GM20431 (cell line): ENCODE results near the gene KMO.

Experiments
- in situ Hi-C: fragments of 300-500 bp; cut with MseI, MboI; formaldehyde crosslinking; loops from one replicate; pipeline ENCODE4 v1.15.0; 2020; ENCODE audit warnings: low sequenced_read_pairs; ENCODE audit not compliant: unreplicated experiment

Gene KMO

DNA sequence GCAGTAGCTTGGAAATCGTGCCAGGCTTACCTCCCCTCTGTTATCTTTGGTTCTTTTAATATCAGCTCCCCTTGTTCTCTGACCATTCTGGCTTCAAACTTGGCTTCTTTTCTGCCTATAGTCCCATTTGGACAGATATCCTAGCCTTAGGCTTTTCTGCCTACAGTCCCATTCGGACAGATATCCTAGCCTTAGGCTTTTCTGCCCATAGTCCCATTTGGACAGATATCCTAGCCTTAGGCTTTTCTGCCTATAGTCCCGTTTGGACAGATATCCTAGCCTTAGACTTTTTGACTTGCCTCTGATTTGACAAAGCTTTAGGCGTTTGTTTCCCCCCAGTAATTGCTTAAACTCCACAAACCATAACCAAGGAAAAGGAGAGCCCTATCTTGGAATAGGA, 82.4 kb downstream of the KMO start:
- in situ Hi-C loops, result loop anchor here (25.0 kb wide), 2 partner anchors 223 to 373 kb away; partner anchors contain the start of genes EXO1 and MAP1LC3C

DNA sequence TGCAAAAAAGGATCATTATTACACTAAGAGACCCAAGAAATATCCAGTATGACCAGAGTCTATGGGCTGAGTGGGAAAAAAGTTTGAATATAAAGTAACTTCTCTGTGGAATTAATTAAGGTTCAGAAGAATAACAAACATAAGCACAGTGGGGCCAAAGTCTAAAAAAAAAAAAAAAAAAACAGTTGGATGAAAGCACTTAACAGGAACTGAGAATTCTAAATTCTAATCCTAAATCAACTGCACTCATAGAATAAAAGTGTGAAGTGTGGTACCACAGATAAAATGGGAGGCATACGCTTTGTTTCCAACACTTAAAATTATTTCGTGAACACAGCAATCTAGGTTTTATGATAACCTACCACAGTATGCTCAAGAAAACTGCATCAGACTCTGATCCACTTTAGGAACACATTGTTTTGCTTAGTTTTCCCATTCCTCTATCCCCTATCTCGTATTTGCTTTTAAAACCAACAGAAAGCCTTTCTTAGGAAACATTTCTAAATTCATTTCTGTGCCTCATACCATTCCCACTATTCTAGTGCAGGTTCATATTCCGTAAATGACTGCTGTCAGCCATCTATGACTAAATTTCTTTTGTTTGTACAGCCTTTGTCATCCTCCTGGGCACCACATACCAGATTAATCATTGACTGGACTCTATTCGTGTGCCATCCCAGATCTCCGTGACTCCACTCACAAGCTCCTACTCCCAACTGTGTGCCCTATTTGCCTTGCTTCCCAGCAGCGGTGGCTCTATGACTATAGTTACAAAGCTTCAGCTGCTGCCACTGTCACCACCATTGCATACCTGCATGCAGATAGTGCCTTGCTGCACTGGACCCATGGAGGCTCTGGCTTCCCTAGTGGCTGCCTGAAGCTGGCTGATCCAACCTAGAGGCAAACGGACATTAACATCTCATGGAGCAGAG, 83.1 kb downstream of the KMO start:
- in situ Hi-C loops, result loop anchor here (25.0 kb wide), 2 partner anchors 222 to 372 kb away; partner anchors contain the start of genes EXO1 and MAP1LC3C

DNA sequence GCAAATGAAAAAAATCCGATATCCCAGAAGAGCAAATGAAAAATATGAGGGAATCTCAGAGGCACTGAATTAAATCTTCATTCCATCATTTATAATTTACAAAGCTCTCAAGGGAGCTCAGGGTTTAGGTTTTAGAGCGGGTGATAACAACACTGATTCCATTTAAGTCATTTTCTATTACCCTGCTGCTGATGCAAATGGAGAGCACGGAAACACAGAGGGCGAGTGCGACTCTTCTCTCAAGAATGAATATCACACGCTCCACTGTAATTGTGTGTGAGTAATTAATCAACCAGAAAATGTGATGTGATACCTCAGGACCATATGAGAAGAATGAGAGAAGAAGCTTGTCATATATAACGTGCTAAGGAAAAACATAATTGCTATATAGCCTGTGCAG, 85.2 kb downstream of the KMO start:
- in situ Hi-C loops, result loop anchor here (25.0 kb wide), 2 partner anchors 220 to 370 kb away; partner anchors contain the start of genes EXO1 and MAP1LC3C

DNA sequence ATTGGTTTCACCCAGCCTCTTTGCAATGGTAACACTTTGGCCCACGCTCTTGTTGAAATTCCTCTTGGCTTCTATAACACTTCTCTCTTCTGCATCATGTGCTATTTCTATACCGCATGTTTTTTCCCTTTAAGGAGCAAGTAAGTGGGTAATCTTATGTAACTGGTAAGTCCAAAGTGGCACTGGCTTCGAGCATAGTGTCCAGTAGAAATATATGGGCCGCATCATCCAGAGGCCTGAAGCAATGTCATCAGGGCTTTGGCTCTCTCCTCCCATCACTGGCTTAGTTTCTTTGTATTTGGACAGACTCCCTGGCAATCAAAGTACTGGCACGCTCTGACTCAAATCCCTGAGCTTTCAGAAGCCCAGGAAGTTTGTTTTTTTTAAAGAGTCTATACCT, 90.5 kb downstream of the KMO start:
- in situ Hi-C loops, result loop anchor here (25.0 kb wide), 2 partner anchors 215 to 365 kb away; partner anchors contain the start of genes EXO1 and MAP1LC3C

DNA sequence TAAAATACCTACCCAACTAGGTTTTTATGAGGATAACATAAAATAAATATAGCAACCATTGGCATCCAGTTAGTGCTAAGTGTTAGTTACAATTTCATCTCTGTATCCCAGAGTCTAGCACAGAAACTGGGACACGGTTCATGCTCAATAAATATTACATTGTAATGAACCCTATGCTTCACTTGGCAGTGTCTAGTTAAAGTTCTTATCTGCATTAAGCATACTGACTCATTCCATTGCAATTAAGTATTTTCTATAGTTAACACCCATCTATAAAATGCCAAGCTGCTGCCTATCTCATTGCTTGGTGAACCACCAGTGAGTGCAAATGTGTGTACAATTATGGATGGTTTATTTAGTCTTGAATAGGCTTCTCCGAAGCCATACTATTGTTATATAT, 92.8 kb downstream of the KMO start:
- in situ Hi-C loops, result loop anchor here (25.0 kb wide), 2 partner anchors 212 to 362 kb away; partner anchors contain the start of genes EXO1 and MAP1LC3C

DNA sequence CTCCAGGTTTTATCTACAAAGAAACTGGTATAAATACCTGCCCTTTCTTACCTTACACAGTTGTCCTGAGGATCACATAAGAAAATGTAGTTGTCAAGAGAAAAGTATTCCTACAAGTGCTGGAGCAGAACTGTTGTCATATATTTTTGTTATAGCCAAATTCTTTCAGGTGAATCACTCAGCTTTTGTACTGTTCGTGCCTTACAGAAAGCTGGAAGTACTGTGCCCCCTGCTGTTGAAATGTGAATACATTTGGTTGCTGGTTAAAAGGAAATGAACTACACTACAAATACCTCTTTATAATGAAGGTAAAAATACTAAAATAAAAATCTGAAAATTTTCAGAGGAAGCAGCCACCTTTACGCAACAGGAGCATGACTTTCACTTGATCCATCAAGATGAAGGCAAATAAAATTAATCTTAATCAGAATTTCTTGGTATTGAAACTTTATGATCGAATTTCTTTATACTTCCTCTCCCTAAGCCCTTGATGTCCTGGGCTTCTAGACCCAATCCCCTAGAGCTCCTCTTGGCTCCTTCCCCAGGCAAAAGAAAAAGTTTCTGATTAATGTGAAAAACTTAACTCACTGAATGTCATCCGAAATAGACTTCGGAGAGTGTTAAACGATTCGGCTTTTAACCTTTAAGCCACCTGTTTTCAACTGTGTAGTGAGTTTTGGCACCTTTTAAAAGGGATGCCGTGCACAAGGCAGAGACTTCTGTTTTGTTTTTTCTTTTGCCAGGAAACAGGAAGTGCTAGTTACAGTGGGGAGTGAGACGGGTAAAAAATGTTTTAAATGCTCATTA, 95.5 kb downstream of the KMO start:
- in situ Hi-C loops, result no loop called here

DNA sequence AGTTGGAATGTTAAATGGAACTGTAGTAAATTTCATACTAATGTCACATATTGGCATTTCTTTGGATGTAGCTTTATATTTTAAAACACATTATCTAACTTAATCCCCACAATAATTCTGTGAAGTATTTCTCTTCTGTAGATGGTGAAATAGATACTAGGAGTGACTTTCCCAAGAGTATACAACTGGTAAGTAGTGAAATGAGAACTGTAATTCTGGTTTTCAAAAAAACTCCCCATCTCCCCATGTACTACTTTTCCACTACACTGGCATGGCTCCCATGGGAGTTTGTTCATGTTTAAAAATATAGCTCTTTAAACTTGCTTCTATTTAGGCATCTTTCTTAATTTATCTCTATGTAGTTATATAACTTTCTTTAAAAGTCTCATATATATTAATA, 97.8 kb downstream of the KMO start:
- in situ Hi-C loops, result no loop called here

DNA sequence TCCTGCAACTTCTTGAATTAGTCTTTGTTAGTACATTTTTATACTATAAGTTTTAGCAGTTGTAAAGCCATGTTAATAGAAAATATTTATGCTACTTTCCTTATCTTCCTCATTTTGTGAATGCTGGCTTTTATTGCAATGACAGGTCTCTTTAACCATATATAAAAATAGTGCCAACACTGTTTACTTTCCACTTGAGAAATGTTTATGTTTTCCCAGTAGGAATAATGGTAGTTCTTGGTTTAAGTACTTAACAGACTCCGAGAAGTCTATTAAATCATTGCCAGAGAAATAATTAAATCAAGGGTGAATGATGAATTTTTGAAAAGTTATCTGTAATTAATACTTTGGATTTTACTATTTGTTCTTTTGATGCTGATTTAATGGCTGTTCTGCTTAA, 98.3 kb downstream of the KMO start:
- in situ Hi-C loops, result no loop called here

- in situ Hi-C loops, result no loop called here
These were observed 98.7 kb downstream of the KMO start for GRCh38 chr1:241630899-241631298.

GRCh38 chr1:241631674-241632073, 99.5 kb downstream of the KMO start:
- in situ Hi-C loops, result no loop called here

- in situ Hi-C loops, result no loop called here
These were observed 100.8 kb downstream of the KMO start for GRCh38 chr1:241632987-241633386.

DNA sequence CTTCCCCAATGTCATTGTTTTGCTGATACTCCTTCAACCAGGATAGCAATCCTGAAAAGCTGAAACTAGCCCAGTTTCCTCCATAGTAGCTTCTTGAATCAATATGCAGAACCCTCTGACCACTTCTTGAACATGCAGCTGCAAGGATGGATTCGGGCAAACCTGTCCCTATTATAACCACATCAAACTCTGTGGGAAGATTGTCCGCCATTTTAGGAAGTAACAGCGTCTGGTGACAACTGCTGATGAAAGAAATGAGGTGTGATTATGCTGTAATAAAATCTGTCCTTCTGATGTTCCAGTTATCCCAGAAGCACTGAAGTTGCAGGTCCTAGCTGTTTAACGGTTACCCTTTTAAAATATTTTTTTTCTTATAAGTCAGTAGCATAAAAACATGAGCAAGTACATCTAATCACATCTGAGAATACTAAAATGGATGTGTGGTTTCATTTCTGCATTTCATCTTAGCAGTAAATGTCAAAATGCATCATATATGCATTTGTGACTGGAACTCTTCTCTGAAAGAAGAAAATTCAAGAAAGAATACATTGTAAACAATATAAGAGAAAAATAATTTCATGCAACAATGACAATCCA, 103.5 kb downstream of the KMO start:
- in situ Hi-C loops, result no loop called here

DNA sequence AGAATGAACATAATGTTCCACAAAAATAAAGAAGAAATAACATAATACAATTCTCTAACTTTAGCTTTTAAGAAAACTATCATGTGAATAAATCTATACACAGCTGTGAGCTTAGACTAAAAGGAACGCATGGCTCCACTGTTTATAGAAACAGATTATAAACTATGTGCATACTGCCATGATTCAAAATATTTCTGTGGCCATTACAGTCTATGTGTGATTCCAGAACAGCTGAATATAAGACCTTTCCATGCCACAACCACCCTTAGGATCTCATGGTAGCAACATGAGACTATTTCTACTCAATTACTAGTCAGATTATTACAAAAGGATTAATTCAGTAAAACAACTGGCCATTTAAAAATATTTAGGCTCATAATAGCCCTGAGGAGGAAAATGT, 104.1 kb downstream of the KMO start:
- in situ Hi-C loops, result no loop called here

DNA sequence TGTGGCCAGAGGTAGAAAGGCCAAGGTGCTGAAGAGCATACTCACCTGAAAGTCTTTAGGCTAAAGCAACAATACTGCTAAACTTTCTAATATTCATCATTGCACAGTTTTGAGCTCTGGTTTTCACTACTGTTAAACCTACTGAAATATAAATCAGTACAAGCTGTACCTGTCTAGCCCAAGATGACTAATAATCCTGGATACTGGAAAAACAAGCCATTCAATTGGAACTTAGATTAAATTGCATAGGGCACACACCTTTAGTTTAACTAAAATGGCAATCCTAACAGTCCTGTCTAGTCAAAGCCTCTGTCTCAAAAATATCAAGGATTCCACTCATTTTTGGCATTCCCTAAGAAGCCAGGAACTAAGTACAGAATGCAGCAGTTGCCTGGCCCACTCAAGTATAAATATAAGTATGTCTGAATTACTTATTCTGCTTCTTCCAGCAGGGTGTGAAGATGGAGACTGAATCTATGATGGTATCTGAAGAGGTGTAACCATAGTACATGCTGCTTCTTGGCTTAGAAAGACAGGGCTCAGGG, 104.9 kb downstream of the KMO start:
- in situ Hi-C loops, result no loop called here

- in situ Hi-C loops, result no loop called here
These were observed 105.4 kb downstream of the KMO start for GRCh38 chr1:241637604-241638003.

- in situ Hi-C loops, result no loop called here
These were observed 106.0 kb downstream of the KMO start for GRCh38 chr1:241638099-241638682.

DNA sequence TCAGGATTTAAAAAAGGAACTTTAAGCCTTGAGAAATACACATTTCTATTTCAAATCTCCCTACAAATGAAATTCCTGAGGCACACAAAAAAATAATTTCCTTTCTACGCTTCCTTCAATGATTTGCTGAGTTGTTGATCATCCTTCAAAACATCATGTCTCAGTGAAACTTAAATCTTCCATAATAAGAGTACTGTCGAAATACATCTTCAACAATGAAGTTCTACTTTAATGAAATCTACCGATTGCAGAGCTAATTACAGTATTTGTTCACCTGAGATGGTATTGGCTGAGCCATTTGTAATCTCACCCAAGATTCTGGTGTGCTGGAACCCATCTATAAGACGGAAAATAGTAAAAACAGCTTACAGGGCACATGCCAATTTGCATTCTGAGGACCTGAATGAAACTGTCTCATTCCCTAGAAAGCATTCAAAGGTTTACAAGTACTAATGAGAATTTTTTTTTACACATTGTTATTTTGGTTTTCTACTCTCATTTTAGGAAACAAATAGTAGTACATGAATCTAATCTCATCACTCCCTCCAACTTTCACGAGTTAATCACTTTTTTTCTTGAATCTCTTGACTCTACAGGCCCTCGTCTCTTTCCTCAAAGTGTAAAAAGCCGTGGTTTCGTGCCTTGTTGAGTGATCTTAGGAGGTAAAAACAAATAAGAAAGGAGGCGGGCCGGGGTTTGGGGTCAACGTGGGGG, 106.9 kb downstream of the KMO start:
- in situ Hi-C loops, result no loop called here

DNA sequence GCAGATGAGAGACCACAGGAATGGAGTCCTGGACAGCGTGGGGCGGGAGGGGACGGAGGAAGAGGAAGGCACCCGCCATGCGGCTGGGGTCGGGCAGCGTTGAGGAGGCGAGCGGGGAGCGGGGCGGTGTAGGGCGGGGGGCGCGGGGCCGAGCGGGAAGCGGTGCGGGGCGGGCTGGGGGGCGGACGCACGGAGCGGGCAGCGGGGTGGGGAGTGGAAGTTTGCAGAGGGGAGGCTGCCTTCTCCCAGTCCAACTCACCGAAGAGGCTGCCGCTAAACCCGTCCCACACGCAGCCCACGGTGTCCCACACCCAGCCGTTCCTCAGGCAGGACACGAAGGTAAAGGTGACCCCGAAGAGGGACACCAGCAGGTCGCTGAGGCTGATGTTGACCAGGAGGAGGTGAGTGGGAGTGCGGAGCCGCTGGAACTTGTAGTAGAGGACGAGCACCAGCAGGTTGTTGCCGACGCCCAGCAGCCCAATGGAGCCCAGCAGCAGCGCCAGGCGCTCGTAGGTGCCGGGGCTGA, 107.5 kb downstream of the KMO start:
- in situ Hi-C loops, result no loop called here
